Spinal cord (tissue), 10 donors: ENCODE results near the gene GNRHR. TPM values are rescaled to one million over a fixed set of nuclear protein-coding genes. Genes with fewer than 3 reads are reported as not detected.

Experiments
- DNase-seq, 6 donors: peaks; one replicate each; pipeline versions ENCODE4 v3.0.0 to v3.0.0-alpha.2; 2013 to 2015; ENCODE audit warnings: low spot score in 6 of 6, low read depth in 4 of 6
- H3K27ac ChIP-seq: one replicate; pipeline ENCODE4 v1.5.1; 2013; ENCODE audit warnings: low read depth, low read length, control low read depth
- H3K27me3 ChIP-seq: one replicate; pipeline ENCODE4 v1.6.1; 2013; ENCODE audit warnings: low read length; ENCODE audit not compliant: control insufficient read depth, insufficient read depth
- H3K36me3 ChIP-seq: one replicate; pipeline ENCODE4 v1.6.1; 2013; ENCODE audit warnings: low read length; ENCODE audit not compliant: control insufficient read depth, insufficient read depth
- H3K4me1 ChIP-seq: one replicate; pipeline ENCODE4 v1.6.1; 2013; ENCODE audit warnings: low read length; ENCODE audit not compliant: control insufficient read depth, insufficient read depth
- H3K4me3 ChIP-seq: one replicate; pipeline ENCODE4 v1.5.1; 2013; ENCODE audit warnings: low read depth, low read length, control low read depth
- H3K9me3 ChIP-seq: one replicate; pipeline ENCODE4 v1.6.1; 2013; ENCODE audit warnings: low read length; ENCODE audit not compliant: control insufficient read depth, insufficient read depth
- WGBS: methylation state at CpG from one replicate; pipeline ENCODE4 v1.1.5; 2013; ENCODE audit warnings: missing lambda C conversion rate; ENCODE audit not compliant: insufficient coverage; 5-methylcytosine and 5-hydroxymethylcytosine counted together
- polyA plus RNA-seq, 2 donors: library from polyadenylated mRNA; unstranded; fragments of 120-200 nt; gene quantifications; one replicate each; pipeline ENCODE4 v1.2.1, GENCODE V29; 2013; ENCODE audit not compliant: insufficient read length in 2 of 2
- total RNA-seq, 2 donors: library from RNA; depleted of rRNA in 1 of 2; stranded (reverse); fragments of 120-200 nt in 1 of 2; fragments of >200 nt in 1 of 2; gene quantifications; one replicate each; pipeline versions ENCODE4 v1.2.3 to v1.2.4, GENCODE V29; 2013 to 2014
- donor health status: healthy.

GNRHR gene
- total and polyA plus RNA-seq, 4 donors: 0.10 to 1.2 (median 0.89) TPM; not detected in 1

- H3K4me1 ChIP-seq: peaks cover under 1% of the 10 kb centered on the region
- H3K9me3 ChIP-seq: no peaks in the 10 kb centered on the region
- H3K27me3 ChIP-seq: no peaks in the 10 kb centered on the region
- H3K36me3 ChIP-seq: no peaks in the 10 kb centered on the region
- WGBS: no CpG with 5 or more reads among the region's 2 CpGs
- H3K4me3 ChIP-seq: no peak overlapping the region
- H3K27ac ChIP-seq: no peak overlapping the region
- DNase-seq: no peak
Measured at GRCh38 chr4:67704843-67705242, 49.3 kb downstream of the GNRHR start.

DNA sequence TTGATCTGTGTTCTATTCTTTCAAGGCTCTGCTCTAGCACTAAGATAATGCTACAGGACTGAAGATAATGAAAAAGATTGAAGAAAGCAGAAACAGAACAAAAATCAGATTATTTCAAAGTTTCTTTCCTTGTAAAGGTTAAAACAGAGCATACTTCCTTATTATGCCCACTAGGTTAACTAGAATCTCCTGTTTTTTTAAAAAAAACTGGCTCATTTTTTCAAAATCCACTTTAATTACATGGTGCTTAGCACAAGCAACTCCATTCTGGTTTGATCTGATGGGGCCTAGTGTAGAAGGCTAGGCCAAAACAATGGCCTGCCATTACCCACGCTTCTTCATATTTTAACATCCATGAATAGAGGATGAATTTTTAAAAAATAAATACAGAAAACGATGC, 52.0 kb downstream of the GNRHR start:
- no CpG with 5 or more reads among the region's 2 CpGs for WGBS
- H3K9me3 ChIP-seq: no peaks in the 10 kb centered on the region
- no peaks in the 10 kb centered on the region for H3K36me3 ChIP-seq
- H3K4me3 ChIP-seq: peak overlapping the region; percentile 91
- DNase-seq: no peak
- H3K27ac ChIP-seq: no peak overlapping the region
- H3K4me1 ChIP-seq: peaks cover 6% of the 10 kb centered on the region
- no peaks in the 10 kb centered on the region for H3K27me3 ChIP-seq

- Histone ChIP-seq H3K9me3 (no peaks in the 10 kb centered on the region), H3K4me1 (peaks cover 6% of the 10 kb centered on the region), H3K4me3 (peak overlapping the region; percentile 91), H3K27ac (peak overlapping the region; percentile 76), H3K27me3 (no peaks in the 10 kb centered on the region), H3K36me3 (no peaks in the 10 kb centered on the region)
- no peak for DNase-seq
- WGBS: 0% methylated on average over 2 of the region's 4 CpGs
Measured at GRCh38 chr4:67701517-67701850, 52.7 kb downstream of the GNRHR start.

DNA sequence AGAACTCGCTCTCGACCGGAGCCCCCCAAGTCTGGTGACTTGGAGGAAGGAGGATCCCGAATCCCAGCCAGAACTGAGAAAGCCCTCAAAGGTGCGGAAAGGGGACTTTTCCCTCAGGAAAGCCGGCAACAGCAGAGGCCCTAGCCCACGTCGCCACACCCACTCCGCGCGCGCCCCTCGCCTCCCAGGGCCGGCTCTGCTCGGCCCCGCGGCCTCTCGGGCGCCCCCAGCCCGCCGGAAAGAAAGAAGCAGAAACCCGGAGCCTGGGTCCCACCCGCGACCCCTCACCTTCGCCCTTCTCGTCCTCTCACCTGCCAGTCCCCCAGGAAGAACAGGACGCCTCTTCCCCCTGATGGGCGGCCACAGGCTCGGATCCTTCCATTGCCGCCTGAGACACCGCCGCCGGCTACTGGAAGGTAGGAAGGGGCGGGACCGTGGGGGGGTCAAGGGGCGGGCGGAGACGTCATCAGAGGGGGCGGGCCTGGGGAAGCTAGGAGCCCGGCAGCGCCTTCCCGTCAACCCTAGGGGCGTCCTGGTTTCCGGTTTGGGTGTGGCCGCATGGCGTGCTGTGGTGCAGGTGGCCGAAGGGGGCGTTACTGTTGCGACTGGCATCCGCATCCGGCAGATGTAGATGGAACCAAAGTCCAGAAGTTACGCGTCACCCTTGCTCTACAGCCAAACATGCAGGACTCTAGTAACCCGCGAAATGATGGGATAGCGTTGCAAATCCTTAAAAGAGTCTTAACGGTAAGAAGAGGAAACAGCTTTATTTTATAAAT, 53.3 kb downstream of the GNRHR start, which contains the start of gene UBA6:
Gene UBA6 (minus strand): TSS at position 418 of the 779 bp plus-strand sequence. CDS start 36 bp downstream, at position 382.
- under 1% methylated on average over 39 of the region's 57 CpGs for WGBS
- peak within 1 kb of the TSS; percentile 91 for H3K4me3 ChIP-seq
- no peaks in the 10 kb centered on the region for H3K36me3 ChIP-seq
- no peaks in the 10 kb centered on the region for H3K9me3 ChIP-seq
- peak; percentile 80 to 99 (median 88) for DNase-seq
- H3K27ac ChIP-seq: peak within 1 kb of the TSS; percentile 91
- peaks cover 6% of the 10 kb centered on the region for H3K4me1 ChIP-seq
- H3K27me3 ChIP-seq: no peaks in the 10 kb centered on the region

DNA sequence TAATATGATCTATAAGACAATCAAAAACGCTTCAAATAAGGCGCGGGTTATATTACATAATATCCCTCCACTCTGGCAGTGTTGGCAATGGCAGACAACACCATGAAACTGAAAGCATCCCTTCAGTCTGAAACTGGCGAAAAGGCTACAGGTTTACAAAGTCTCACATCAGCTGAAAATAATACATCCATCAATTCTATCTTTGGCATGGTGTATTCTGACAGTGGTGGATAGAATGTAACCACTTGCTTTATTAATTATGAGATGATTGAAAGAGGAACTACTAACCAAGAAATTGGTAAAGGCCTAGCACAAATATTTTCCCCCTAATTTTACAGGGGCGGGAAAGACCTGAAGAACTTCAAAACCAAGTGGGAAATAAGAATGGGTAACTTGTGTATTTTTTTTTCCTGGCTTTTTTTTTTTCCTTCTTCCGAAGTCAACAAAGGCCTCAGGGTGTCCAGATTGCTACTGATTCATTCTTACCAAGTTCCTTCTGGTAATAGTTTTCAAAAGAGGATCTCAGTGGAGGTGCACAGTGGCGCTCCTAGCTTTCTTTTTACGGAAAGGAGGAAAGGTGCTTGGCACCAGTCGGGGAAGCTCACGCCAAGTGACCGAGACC, 54.0 kb downstream of the GNRHR start:
- Histone ChIP-seq H3K4me3 (peak overlapping the region; percentile 91), H3K36me3 (no peaks in the 10 kb centered on the region), H3K27ac (peak overlapping the region; percentile 91), H3K27me3 (no peaks in the 10 kb centered on the region), H3K9me3 (no peaks in the 10 kb centered on the region), H3K4me1 (peaks cover 6% of the 10 kb centered on the region)
- DNase-seq: peak in 1 of 6 donors; percentile 5
- WGBS: 0% methylated on average over 5 of the region's 11 CpGs

DNA sequence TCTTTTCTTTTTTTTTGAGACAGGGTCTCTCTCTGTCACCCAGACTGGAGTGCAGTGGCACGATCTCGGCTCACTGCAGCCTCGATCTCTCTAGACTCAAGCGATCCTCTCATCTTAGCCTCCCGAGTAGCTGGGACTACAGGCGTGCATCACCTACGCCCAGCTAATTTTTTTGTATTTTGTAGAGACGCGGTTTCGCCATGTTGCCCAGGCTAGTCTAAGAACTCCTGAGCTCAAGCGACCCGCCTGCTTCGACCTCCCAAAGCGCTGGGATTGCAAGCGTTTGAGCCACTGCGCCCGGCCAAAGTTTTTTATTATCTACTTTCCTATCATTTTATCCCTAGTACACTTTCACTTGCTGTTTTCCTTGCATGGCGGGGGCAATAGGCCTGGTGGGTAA, 54.6 kb downstream of the GNRHR start:
- H3K4me1 ChIP-seq: peaks cover 6% of the 10 kb centered on the region
- no peak for DNase-seq
- H3K4me3 ChIP-seq: peak overlapping the region; percentile 91
- H3K27me3 ChIP-seq: no peaks in the 10 kb centered on the region
- 94% methylated on average over 15 of the region's 18 CpGs for WGBS
- H3K27ac ChIP-seq: no peak overlapping the region
- H3K36me3 ChIP-seq: no peaks in the 10 kb centered on the region
- H3K9me3 ChIP-seq: no peaks in the 10 kb centered on the region

DNA sequence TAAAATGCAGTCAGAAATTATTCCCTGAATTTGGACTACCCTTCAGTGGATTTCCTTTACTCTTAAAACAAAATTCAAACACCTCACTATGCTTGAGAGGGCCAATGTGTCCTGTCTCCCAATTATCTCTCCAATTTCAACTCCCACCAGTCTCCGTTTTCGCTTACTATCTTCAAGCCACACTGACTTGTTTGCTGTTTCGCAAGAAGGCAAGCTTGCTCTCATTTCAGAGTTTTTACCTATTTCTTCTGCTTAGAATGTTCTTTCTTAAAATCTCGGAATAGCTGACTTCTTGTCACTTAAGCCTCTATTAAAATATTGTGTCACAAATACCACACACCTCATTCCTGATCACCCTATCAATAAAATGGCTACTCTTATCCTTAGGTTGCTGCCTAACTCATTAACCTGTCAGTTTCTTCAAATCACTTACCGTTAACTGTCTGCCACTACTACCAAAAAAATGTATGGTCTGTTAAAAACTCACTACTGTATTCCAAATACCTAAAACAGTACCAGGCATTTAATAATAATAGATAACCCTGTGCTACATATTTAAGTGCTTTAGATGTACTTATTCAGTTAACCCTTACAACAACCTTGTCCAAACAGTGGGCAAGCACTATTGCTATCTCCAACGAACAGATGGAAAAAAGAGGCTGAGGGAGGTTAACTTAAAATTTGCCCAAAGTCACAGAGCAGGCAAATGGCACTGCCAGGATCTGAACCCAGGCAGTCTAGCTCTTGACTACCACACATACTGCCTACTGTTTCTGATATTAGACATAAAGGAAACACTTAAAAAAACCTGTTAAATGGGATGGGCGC, 56.1 kb downstream of the GNRHR start:
- no peaks in the 10 kb centered on the region for H3K9me3 ChIP-seq
- H3K36me3 ChIP-seq: no peaks in the 10 kb centered on the region
- no peaks in the 10 kb centered on the region for H3K27me3 ChIP-seq
- WGBS: 97% methylated on average over 5 of the region's 7 CpGs
- H3K4me1 ChIP-seq: peaks cover 6% of the 10 kb centered on the region
- H3K4me3 ChIP-seq: no peak overlapping the region
- no peak overlapping the region for H3K27ac ChIP-seq
- DNase-seq: no peak

- no peak overlapping the region for H3K4me3 ChIP-seq
- H3K27me3 ChIP-seq: no peaks in the 10 kb centered on the region
- DNase-seq: no peak
- WGBS: no CpG with 5 or more reads among the region's 2 CpGs
- peaks cover 3% of the 10 kb centered on the region for H3K9me3 ChIP-seq
- H3K27ac ChIP-seq: no peak overlapping the region
- H3K4me1 ChIP-seq: peaks cover 6% of the 10 kb centered on the region
- H3K36me3 ChIP-seq: no peaks in the 10 kb centered on the region
Measured at GRCh38 chr4:67696061-67696460, 58.1 kb downstream of the GNRHR start.

- Histone ChIP-seq H3K27ac (no peak overlapping the region), H3K4me1 (peaks cover 3% of the 10 kb centered on the region), H3K9me3 (peaks cover 3% of the 10 kb centered on the region), H3K36me3 (no peaks in the 10 kb centered on the region), H3K27me3 (no peaks in the 10 kb centered on the region), H3K4me3 (no peak overlapping the region)
- WGBS: no CpG with 5 or more reads among the region's 3 CpGs
- no peak for DNase-seq
Measured at GRCh38 chr4:67694662-67695061, 59.5 kb downstream of the GNRHR start.
